ENCODE data around the gene RIBC2. TPM values are rescaled to one million over a fixed set of nuclear protein-coding genes. Genes with fewer than 3 reads are reported as not detected.

The RIBC2 gene
- total and polyA plus RNA-seq, 2 of the 13 experiments (the other 11 are each of a cell fraction or from before 2014, with no cell fraction given): 0.55 TPM; not detected in 1

DNA sequence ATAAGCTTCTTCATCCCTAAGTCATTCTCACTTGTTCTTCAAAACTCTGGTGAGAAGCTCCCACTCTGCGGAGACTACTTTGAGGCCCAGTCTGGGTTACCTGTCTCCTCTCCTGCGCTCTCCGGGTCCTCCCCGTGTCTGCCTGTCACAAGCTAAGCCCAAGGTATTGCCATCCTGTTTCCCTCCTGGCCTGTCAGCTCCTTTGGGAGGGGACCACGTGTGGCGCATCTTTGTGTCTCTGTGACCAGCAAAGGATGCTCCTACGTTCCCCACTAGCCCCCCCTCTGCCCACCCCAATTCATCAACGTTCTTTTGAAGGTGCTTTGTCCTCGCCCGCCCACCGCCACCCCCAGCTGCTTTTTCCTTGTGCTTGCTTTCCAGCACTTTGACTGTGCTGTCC is 57.4 kb downstream of the RIBC2 start:
- intact Hi-C loops (cut with micrococcal nuclease; ENCODE audit: unreplicated experiment): no loop called here

More for the DNA sequence above, 57.4 kb downstream of the RIBC2 start:
- TF ChIP-seq ZFP90 (CRISPR knock-in tag; IDR thresholded peaks at IDR 0.05; ENCODE audit: borderline replicate concordance) (no peak), ZFYVE20 (CRISPR knock-in tag; IDR thresholded peaks at IDR 0.05; ENCODE audit: borderline replicate concordance, low read depth) (no peak), ZFY (CRISPR knock-in tag; IDR thresholded peaks at IDR 0.05) (no peak), MBD4 (IDR thresholded peaks at IDR 0.05; ENCODE audit: borderline replicate concordance, low read length) (no peak), ZNF780A (CRISPR knock-in tag; IDR thresholded peaks at IDR 0.05) (no peak), MAFG (CRISPR knock-in tag; IDR thresholded peaks at IDR 0.05) (no peak), ZKSCAN5 (CRISPR knock-in tag; IDR thresholded peaks at IDR 0.05) (no peak), ZIK1 (CRISPR knock-in tag; IDR thresholded peaks at IDR 0.05; ENCODE audit: borderline replicate concordance, low read depth) (no peak), NCOA1 (CRISPR knock-in tag; IDR thresholded peaks at IDR 0.05) (no peak), STAT5B (CRISPR knock-in tag; IDR thresholded peaks at IDR 0.05) (no peak), PAX8 (CRISPR knock-in tag; IDR thresholded peaks at IDR 0.05; ENCODE audit: borderline replicate concordance) (no peak)
- TF ChIP-seq, protein P1, sequence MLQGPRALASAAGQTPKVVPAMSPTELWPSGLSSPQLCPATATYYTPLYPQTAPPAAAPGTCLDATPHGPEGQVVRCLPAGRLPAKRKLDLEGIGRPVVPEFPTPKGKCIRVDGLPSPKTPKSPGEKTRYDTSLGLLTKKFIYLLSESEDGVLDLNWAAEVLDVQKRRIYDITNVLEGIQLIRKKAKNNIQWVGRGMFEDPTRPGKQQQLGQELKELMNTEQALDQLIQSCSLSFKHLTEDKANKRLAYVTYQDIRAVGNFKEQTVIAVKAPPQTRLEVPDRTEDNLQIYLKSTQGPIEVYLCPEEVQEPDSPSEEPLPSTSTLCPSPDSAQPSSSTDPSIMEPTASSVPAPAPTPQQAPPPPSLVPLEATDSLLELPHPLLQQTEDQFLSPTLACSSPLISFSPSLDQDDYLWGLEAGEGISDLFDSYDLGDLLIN (CRISPR knock-in tag; IDR thresholded peaks at IDR 0.05; ENCODE audit: borderline replicate concordance): no peak
- TF ChIP-seq, protein P2, sequence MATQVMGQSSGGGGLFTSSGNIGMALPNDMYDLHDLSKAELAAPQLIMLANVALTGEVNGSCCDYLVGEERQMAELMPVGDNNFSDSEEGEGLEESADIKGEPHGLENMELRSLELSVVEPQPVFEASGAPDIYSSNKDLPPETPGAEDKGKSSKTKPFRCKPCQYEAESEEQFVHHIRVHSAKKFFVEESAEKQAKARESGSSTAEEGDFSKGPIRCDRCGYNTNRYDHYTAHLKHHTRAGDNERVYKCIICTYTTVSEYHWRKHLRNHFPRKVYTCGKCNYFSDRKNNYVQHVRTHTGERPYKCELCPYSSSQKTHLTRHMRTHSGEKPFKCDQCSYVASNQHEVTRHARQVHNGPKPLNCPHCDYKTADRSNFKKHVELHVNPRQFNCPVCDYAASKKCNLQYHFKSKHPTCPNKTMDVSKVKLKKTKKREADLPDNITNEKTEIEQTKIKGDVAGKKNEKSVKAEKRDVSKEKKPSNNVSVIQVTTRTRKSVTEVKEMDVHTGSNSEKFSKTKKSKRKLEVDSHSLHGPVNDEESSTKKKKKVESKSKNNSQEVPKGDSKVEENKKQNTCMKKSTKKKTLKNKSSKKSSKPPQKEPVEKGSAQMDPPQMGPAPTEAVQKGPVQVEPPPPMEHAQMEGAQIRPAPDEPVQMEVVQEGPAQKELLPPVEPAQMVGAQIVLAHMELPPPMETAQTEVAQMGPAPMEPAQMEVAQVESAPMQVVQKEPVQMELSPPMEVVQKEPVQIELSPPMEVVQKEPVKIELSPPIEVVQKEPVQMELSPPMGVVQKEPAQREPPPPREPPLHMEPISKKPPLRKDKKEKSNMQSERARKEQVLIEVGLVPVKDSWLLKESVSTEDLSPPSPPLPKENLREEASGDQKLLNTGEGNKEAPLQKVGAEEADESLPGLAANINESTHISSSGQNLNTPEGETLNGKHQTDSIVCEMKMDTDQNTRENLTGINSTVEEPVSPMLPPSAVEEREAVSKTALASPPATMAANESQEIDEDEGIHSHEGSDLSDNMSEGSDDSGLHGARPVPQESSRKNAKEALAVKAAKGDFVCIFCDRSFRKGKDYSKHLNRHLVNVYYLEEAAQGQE (IDR thresholded peaks at IDR 0.05; ENCODE audit: borderline replicate concordance in 1 of 2, low read depth in 1 of 2, low read length in 2 of 2): no peak
- TF ChIP-seq, protein P3, sequence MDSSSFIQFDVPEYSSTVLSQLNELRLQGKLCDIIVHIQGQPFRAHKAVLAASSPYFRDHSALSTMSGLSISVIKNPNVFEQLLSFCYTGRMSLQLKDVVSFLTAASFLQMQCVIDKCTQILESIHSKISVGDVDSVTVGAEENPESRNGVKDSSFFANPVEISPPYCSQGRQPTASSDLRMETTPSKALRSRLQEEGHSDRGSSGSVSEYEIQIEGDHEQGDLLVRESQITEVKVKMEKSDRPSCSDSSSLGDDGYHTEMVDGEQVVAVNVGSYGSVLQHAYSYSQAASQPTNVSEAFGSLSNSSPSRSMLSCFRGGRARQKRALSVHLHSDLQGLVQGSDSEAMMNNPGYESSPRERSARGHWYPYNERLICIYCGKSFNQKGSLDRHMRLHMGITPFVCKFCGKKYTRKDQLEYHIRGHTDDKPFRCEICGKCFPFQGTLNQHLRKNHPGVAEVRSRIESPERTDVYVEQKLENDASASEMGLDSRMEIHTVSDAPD (CRISPR knock-in tag; IDR thresholded peaks at IDR 0.05): no peak
- FAIRE-seq (no peak), DNase-seq (ENCODE audit: low spot score) (no peak), ATAC-seq (no peak)
- no peak overlapping the region for H3K27ac ChIP-seq (ENCODE audit: extremely low read length, insufficient read depth, low read length)
- POLR2A ChIA-PET: no interaction called here
- no peak overlapping the region for H3K4me2 ChIP-seq (ENCODE audit: low read depth, low read length)
- peaks cover 33% of the 10 kb centered on the region for H3K4me1 ChIP-seq (ENCODE audit: insufficient read depth, low read length)
- no peaks in the 10 kb centered on the region for H3K79me2 ChIP-seq (ENCODE audit: insufficient read depth, low read length)
- no peaks in the 10 kb centered on the region for H4K20me1 ChIP-seq (ENCODE audit: insufficient read depth, low read length)
- in situ Hi-C loops (cut with HindIII; ENCODE audit: extremely low pct_ligation_motif_present, low pct_unique_long_range_greater_than_20kb): no loop called here
- CTCF ChIA-PET (ENCODE audit: low intra/inter-chr PET ratio, low total read pairs): no interaction called here
- WGBS (ENCODE audit: low lambda C conversion rate): 75% methylated on average over 11 of the region's 11 CpGs
- H3K9me3 ChIP-seq (ENCODE audit: low read length): no peaks in the 10 kb centered on the region
- BruUV-seq (replicated peaks): no TSS peak
- no peaks in the 10 kb centered on the region for H3K36me3 ChIP-seq (replicated peaks in 1 of 2; ENCODE audit: control insufficient read depth in 1 of 2, insufficient read depth in 2 of 2, low read length in 2 of 2)
- no peak overlapping the region for H3K4me3 ChIP-seq (replicated peaks in 1 of 3; ENCODE audit: insufficient read depth in 1 of 3, low read depth in 2 of 3, low read length in 3 of 3)
- H3K27me3 ChIP-seq (ENCODE audit: control insufficient read depth in 1 of 2, insufficient read depth in 2 of 2, low read length in 2 of 2): no peaks in the 10 kb centered on the region
- H3K9ac ChIP-seq (ENCODE audit: insufficient read depth, low read depth, low read length): no peak overlapping the region
- no peak overlapping the region for H2AFZ ChIP-seq (ENCODE audit: low read length)

Data from HepG2 (cell line).